GM18511 (cell line): ENCODE measurements around the gene FNIP2.

Experiments used
- ATAC-seq: cut with Tn5 transposase; IDR thresholded peaks from one replicate; pipeline ENCODE4 v1.9.1; 2021; ENCODE audit warnings: mild to moderate bottlenecking, moderate library complexity; ENCODE audit not compliant: unreplicated experiment

The FNIP2 gene

GRCh38 chr4:158835226-158836001 is 66.6 kb downstream of the FNIP2 start:
- ATAC-seq: no peak

DNA sequence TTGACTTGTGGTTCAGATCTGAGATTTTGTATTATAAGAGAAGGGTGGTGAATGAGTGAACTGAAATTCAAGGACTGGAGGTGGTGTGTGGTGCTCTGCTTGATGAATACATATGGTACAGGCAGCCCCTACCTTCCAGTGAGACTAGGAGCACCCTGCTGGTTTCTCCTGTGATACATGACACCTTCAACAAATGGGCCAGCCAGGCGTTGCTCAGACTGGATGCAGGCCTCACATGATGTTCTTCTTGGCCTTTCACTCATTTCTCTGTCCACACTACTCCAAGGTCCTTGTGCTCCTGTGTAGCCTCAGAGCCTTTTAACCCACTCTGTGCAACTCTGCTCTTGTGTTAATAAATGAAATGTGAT is 67.2 kb downstream of the FNIP2 start:
- no peak for ATAC-seq

DNA sequence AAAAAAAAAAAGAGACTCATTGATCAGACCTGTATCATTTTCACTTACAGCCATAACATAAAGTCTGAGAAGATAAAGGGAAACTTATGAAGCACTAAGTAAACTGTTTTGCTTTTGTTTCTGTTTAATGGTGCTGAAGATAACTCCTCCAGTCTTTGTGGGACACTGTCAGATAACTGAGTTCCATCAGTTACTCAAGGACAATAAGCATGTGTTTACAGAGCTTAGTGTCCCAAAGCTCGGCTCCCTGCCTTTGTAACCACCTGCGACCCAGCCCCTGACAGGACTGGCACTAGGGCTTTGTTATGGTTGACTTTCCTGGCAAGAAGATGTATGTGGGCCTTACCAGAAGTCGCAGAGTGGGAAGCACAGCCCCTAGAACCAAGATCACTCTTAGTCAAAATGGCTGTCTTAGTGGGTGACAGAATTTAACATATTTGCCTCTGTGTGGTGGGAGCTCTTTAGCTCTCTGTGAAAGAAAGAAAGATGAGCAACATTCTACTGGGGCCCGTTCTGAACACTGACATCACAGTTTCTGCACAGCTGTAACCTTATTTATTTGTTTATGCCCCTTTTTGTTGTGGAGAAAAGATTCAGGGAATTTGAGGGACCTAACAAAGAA is 68.1 kb downstream of the FNIP2 start:
- ATAC-seq: no peak

GRCh38 chr4:158837527-158838141 is 68.8 kb downstream of the FNIP2 start:
- no peak for ATAC-seq

GRCh38 chr4:158840131-158840530 is 71.3 kb downstream of the FNIP2 start:
- no peak for ATAC-seq

GRCh38 chr4:158841540-158841939 is 72.7 kb downstream of the FNIP2 start:
- ATAC-seq: no peak

- no peak for ATAC-seq
These were observed 76.7 kb downstream of the FNIP2 start for GRCh38 chr4:158845311-158846041.

DNA sequence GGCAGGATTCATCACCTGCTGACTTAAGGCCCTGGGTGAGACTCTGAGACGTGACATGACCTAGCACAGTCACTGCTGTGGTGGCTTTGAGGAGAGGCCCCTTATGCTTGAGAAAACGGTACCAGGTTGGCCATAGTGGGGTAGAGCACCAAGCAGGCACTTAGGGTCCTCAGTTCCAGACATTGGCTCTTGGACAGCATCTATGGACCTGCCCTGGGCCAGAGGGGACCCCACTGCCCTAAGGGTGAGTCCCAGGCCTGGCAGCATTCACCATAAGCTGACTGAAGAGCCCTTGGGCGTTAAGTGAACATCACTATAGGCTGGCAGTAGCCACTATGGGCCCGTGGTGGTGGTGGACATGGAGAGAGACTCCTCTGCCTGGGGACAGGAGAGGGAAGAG is 78.7 kb downstream of the FNIP2 start:
- no peak for ATAC-seq

- ATAC-seq: no peak
These were observed 80.9 kb downstream of the FNIP2 start for GRCh38 chr4:158849681-158850080.

DNA sequence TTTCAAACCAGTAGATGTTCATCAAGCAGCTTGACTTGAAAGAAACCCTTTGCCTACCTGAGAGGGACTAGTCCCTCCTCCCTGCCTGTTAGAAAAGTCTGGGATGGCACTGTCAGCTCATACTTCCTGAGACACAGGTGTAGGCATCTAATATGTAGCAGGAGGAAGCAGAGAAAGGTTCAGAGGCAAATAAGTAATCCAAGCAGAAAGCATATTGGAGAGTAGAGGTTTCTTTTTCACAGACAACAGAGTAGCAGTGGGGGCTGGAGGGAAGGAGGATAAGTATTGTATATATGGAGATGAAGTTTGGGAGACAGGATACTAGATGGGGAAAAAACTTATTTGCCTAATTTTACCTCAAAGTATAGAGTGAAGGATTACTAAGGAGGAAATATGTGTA is 81.5 kb downstream of the FNIP2 start:
- no peak for ATAC-seq

DNA sequence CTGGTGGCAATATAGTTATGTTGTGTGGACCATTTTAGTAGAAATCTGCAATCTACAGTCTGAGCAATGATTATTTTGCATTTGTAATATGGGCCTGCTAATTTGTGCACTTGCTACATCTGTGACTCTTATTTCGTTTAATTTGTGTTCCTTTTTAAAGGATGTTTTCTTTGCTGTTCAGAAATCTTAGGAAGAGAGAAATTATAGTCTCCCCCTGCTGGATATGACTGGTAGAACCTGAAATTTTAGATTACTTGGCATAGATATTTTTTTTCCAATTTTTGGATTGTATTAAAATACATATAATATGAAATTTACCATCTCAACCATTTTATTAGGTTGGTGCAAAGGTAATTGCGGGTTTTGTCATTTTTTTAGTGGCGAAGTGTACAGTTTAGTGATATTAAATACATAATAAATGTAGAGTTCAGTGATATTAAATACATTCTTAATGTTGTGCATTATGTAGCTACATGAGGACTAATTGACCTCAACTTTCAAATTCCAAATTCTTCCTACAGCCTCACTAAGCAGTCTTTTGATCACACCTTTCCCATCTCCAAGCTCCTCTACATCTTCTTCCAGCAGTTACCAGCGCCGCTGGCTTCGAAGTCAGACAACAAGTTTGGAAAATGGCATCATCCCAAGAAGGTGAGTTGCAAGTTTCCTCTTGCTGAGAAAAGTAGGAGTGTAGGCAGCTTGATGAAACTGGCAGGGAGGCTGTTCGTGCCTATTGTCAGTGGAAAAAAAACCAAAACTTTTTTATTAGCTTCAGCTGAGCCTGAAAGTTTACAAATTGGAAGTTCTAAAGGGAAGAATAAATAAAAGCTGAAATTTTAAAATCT is 82.2 kb downstream of the FNIP2 start:
- no peak for ATAC-seq

- ATAC-seq: no peak
These were observed 85.4 kb downstream of the FNIP2 start for GRCh38 chr4:158854236-158854635.

DNA sequence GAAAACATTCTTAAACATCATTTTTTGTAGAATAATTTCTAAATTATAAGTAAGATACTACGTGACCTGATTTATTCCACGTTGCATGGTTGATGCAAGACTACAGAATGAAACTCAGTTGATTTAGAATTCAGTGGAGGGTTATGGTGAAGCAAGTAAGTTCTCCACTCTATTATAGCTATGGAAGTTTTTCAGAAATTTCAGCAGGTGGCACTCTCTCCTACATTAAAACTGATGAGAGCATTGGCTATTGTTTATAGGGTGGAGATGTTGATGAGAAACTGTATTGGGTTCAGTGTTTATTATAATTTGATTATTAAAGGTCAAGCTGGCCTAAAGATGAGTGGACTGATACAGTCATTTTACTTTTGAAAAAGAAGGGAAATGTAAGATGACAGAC is 88.0 kb downstream of the FNIP2 start:
- peak; percentile 70 for ATAC-seq

DNA sequence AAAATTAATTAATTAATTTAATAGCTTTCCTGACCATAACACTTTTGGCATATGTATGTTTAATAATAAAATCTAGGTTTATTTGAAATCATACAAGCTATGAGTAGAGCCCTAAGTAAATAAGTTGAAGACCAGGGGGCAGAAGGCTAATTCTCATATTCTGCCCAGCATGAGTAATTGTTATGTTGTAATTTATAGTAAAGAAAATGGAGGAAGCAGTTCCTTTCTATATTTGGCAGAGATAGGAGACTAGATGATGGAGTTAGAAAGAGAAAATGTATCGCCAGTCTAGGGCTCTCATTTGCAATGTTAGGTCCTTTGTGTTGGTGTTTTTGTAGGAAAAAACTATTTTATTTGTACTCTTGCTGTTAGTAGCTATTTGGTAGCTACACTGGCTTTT is 89.1 kb downstream of the FNIP2 start:
- ATAC-seq: no peak

- ATAC-seq: no peak
These were observed 89.8 kb downstream of the FNIP2 start for GRCh38 chr4:158858410-158859199.

DNA sequence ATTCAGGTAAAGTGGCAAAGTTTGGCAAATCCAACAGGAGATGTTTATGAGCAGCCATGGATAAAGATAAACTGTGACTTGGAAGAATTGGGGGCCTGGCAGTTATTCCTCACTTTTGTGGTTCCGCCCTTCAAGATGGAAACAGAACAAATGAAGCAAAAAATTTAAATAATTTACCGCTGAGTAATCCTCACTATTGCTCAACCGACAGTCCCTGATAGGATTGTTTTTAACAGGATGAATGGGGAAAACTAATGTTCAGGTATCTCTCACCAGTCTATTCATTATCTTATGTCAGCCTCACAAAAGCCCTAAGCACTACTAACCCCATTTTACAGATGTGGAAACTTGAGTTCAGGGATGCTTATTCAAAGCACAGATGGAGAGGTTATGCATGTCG is 90.8 kb downstream of the FNIP2 start:
- ATAC-seq: no peak

- peak; percentile 73 for ATAC-seq
These were observed 92.0 kb downstream of the FNIP2 start for GRCh38 chr4:158860856-158861255.

DNA sequence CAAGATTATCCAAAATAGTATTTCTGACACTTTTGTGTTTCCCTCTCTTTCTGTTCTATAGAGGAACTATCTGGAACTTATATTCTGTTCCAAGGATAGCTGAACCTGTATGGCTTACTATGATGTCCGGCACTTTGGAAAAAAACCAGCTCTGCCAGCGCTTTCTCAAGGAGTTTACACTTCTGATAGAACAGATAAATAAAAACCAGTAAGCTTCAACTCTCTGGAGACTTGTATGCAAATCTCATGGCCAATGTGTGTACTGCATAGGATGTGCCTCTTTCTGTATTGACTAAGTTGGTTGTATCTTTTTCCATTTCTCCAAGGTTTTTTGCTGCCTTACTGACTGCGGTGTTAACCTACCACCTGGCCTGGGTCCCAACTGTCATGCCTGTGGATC is 92.5 kb downstream of the FNIP2 start:
- ATAC-seq: peak; percentile 37

DNA sequence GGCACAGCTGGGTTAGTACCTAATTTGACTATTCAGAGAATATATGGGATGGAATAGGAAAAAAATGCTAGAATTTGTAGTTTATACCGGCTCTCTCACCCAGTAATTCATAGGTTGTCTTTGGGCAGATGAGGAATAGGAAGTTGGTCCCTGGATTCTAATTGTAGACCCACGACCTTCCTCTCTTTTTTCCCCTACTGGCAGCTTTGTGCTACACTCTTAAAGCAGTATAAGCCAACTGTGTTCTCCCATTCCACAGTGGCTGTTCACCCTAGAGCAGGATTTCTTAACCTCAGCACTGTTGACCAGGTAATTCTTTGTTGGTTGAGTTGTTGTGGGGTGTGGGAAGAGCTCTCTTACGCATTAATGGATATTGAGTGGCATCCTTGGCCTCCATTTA is 92.9 kb downstream of the FNIP2 start:
- ATAC-seq: no peak

GRCh38 chr4:158863296-158863695 is 94.5 kb downstream of the FNIP2 start:
- no peak for ATAC-seq
